Activated CD4-positive, alpha-beta memory T cell treated with anti-CD3 and anti-CD28 coated beads, Interleukin-2, amount 10 ng/mL, durations not matched to agents 7 days and 5 days (primary cell): Measurements from ENCODE around the gene CLN6. TPM values are rescaled to one million over a fixed set of nuclear protein-coding genes. Genes with fewer than 3 reads are reported as not detected.
"Not testable (repeated sequence)": the region's sequence is repeated elsewhere in the genome, so short reads cannot be mapped to it uniquely, and the experiment has no call there.

ENCODE experiments used
- CTCF ChIA-PET: fragments of 350-600 bp; sonication (Branson Sonifier 250); formaldehyde crosslinking; loops from one replicate; lab custom pipeline; 2021; ENCODE audit warnings: antibody characterized with exemption, inconsistent platforms; lab: Charles Lee
- POLR2A ChIA-PET: fragments of 350-600 bp; sonication (Branson Sonifier 250); formaldehyde crosslinking; loops from one replicate; lab custom pipeline; 2021; ENCODE audit warnings: antibody characterized with exemption; lab: Charles Lee
- DNase-seq: peaks from one replicate; pipeline ENCODE4 v3.0.0-alpha.2; 2020
- H3K27ac Mint-ChIP-seq: one replicate; pipeline ENCODE4 v1.8.0; 2021; ENCODE audit warnings: mild to moderate bottlenecking, mixed read lengths
- H3K27me3 Mint-ChIP-seq: one replicate; pipeline ENCODE4 v1.8.0; 2021; ENCODE audit warnings: mixed read lengths
- H3K36me3 Mint-ChIP-seq: one replicate; pipeline ENCODE4 v1.8.0; 2021; ENCODE audit warnings: low read depth, mixed read lengths
- H3K4me1 Mint-ChIP-seq: one replicate; pipeline ENCODE4 v1.8.0; 2021; ENCODE audit warnings: mixed read lengths
- H3K4me3 Mint-ChIP-seq: one replicate; pipeline ENCODE4 v1.8.0; 2021; ENCODE audit warnings: mild to moderate bottlenecking, mixed read lengths
- H3K9me3 Mint-ChIP-seq: one replicate; pipeline ENCODE4 v1.8.0; 2021; ENCODE audit warnings: mixed read lengths
- total RNA-seq, 2 experiments: library from RNA; stranded (reverse); gene quantifications; one replicate each; pipeline ENCODE4 v1.2.3, GENCODE V29; 2021

Gene CLN6
- total RNA-seq, 2 experiments from 2014 or later: 40.0 to 41.3 TPM

DNA sequence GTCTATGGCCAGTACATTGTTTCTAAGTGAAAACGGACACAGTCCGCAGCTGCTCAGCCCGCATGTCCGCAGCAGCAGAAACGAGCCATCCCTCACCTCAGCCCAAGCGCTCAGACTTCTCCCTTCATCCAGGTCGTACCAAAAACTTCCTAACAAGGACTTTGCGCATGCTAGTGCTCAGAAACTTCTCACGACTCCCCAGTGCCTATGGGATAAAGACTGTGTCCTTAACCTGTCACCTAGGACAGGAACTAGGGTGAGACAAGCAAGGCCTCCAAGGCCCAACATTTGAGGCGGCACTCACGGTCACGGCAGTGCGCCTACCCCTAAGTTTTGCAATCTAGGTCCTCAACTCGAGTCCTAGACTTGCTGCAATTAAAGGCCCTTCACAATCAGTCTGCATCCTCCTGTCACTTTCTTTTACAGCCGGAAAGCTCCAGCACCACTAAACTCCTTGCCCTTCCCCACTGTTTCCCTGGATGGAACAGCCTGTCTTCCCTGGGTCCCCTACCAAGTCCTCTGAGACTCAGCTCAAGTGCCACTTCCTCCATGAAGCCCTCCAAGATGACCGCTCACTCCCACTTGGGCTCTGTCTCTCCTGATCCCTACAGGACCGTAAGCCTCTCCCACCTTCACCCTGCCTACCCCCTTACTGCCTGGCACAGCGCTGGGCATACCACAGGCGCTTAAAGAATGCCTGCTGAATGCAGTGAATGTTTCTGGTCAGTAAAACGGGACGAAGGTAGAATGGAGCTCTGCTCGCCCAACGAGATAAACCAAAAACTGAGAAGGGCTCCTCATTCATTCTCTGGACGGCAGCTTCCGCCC is 1.2 kb downstream of the CLN6 start:
- H3K36me3 Mint-ChIP-seq: peaks cover 15% of the 10 kb centered on the region
- H3K9me3 Mint-ChIP-seq: no peaks in the 10 kb centered on the region
- H3K4me1 Mint-ChIP-seq: peaks cover 41% of the 10 kb centered on the region
- H3K27me3 Mint-ChIP-seq: no peaks in the 10 kb centered on the region
- peak overlapping the region; percentile 74 for H3K27ac Mint-ChIP-seq
- no peak for DNase-seq
- peak overlapping the region; percentile 93 for H3K4me3 Mint-ChIP-seq
- CTCF ChIA-PET: interaction anchor here (1.0 kb wide), 1 partner anchor 49 kb away, joined by 4 read pairs; the partner anchor contains the start of gene FEM1B
- POLR2A ChIA-PET: interaction anchor here (1.2 to 5.4 kb wide), 8 partner anchors 10 to 388 kb away, joined by 3 to 95 read pairs (median 10); partner anchors contain the start of genes FEM1B and PIAS1

DNA sequence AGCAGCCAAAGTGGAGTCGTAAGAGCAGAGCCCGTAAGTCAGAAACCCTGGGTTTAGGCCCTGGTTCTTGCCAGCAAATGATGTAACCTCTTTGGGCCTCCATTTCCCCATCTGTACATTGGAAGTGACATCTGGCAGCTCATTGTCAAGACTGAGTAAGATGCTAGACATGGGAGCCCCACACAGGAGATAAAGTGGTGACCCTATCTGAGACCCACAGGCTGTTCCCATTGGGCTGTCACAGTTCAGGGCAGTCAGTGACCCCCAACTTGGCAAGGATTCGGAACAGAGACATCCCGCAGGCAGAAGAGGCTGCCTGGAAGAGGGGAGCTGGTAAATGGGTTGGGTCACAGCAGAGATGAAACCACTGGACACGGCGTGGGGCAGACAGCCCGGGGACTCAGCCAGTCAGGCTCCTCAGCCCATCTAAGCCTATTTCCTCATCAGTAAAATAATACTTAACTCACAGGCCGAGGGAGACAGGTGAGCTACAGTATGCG is 1.8 kb downstream of the CLN6 start:
- H3K9me3 Mint-ChIP-seq: no peaks in the 10 kb centered on the region
- H3K4me1 Mint-ChIP-seq: peaks cover 44% of the 10 kb centered on the region
- peak overlapping the region; percentile 93 for H3K4me3 Mint-ChIP-seq
- ChIA-PET CTCF (no interaction called here), POLR2A (interaction anchor here (2.4 to 5.4 kb wide), 4 partner anchors 18 to 173 kb away, joined by 9 to 95 read pairs (median 24); partner anchors contain the start of genes FEM1B and PIAS1)
- H3K36me3 Mint-ChIP-seq: peaks cover 20% of the 10 kb centered on the region
- no peak for DNase-seq
- H3K27ac Mint-ChIP-seq: no peak overlapping the region
- no peaks in the 10 kb centered on the region for H3K27me3 Mint-ChIP-seq

DNA sequence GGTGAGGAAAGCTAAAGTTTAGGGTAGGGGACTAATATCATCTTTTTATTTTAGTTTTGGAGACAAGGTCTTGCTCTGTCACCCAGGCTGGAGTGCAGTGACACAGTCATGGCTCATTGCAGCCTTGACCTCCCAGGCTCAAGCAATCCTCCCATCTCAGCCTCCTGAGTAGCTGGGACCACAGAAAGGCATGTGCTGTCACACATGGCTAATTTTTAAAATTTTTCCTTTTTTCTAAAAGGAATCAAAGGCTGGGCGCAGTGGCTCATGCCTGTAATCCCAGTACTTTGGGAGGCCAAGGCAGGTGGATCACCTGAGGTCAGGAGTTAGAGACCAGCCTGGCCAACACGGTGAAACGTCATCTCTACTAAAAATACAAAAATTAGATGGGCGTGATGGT is 4.1 kb downstream of the CLN6 start:
- Mint-ChIP-seq H3K36me3 (peaks cover 20% of the 10 kb centered on the region), H3K27ac (peak overlapping the region; percentile 6), H3K4me1 (peaks cover 40% of the 10 kb centered on the region)
- not testable (repeated sequence) for H3K27me3 Mint-ChIP-seq, H3K4me3 Mint-ChIP-seq, DNase-seq, H3K9me3 Mint-ChIP-seq
- ChIA-PET CTCF (interaction anchor here (1.9 kb wide), 1 partner anchor 14 kb away, joined by 6 read pairs; no protein-coding TSS in a partner anchor), POLR2A (interaction anchor here (1.0 to 1.7 kb wide), 2 partner anchors 52 to 384 kb away, joined by 4 to 10 read pairs; partner anchors contain the start of gene FEM1B)

DNA sequence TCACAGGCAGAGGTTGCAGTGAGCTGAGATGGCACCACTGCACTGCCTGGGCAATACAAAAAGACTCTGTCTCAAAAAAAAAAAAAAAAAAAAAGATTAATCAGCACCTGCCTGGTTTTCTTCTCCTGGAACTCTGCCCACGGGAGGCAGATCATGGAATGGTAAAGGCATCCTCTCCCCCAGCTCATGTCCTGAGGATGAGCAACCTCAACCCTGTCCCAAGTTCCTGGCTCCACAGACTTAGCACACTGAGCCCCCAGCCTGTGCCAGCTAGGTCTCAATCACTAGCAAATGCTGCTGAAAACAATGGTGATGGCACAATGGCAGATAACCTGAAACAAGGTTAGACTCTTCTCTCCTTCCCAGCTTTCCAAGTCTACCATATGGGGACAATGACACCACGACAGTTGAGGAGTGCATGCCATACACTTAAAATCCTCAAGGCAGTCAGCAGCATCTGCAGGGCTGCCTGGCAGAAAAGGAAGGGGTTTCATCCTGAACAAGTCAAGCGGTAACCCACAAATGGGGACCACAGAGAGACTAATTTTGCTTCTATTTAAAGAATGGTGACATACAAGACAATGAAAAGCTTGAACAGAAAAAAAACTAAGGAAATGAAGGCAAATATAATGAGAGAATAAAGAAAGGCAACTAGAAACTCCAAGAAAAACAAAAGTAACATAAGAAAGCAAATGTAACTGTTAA is 4.8 kb downstream of the CLN6 start:
- peaks cover 20% of the 10 kb centered on the region for H3K36me3 Mint-ChIP-seq
- H3K9me3 Mint-ChIP-seq: no peaks in the 10 kb centered on the region
- peak overlapping the region; percentile 7 for H3K4me3 Mint-ChIP-seq
- peaks cover 34% of the 10 kb centered on the region for H3K4me1 Mint-ChIP-seq
- ChIA-PET CTCF (interaction anchor here (1.9 kb wide), 1 partner anchor 14 kb away, joined by 6 read pairs; no protein-coding TSS in a partner anchor), POLR2A (interaction anchor here (1.0 to 1.7 kb wide), 2 partner anchors 53 to 384 kb away, joined by 4 to 10 read pairs; partner anchors contain the start of gene FEM1B)
- DNase-seq: no peak
- H3K27me3 Mint-ChIP-seq: no peaks in the 10 kb centered on the region
- H3K27ac Mint-ChIP-seq: peak overlapping the region; percentile 25

DNA sequence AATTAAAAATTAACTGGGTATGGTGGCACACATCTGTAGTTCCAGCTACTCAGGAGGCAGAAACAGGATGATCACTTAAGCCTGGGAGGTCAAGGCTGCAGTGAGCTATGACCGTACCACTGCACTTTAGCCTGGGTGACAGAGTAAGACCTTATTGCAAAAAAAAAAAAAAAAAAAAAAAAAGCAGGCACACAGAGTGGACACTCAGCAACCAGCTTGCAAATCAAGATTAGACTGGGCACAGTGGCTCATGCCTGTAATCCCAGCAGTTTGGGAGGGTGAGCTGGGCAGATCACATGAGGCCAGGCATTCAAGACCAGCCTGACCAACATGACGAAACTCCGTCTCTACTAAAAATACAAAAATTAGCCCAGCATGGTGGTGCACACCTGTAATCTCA is 5.4 kb downstream of the CLN6 start:
- ChIA-PET CTCF (no interaction called here), POLR2A (interaction anchor here (1.7 kb wide), 1 partner anchor 53 kb away, joined by 10 read pairs; the partner anchor contains the start of gene FEM1B)
- H3K36me3 Mint-ChIP-seq: peaks cover 20% of the 10 kb centered on the region

DNA sequence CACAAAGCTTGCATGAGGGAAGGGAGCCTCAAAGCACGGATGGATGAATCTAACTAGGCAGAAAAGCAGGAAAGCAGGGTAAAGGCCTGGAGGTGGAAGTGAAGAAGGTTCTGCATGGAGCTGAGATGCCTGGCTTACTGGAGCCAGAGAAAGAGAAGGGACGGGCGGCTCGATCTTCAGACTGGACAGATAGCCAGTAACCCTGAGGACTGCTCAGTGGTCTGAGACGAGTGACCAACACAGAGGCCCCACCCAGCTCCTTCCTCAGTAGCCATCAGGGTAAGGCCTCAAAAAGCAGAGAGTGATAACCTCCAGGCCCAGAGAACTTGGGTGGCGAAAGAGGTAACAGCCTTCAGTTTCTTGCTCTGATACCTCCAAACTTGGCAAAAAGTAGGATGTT is 6.4 kb downstream of the CLN6 start:
- CTCF ChIA-PET: no interaction called here

More for the DNA sequence above, 5.4 kb downstream of the CLN6 start:
- no peak overlapping the region for H3K27ac Mint-ChIP-seq
- H3K4me1 Mint-ChIP-seq: peaks cover 34% of the 10 kb centered on the region
- no peak overlapping the region for H3K4me3 Mint-ChIP-seq
- DNase-seq: no peak
- no peaks in the 10 kb centered on the region for H3K9me3 Mint-ChIP-seq
- no peaks in the 10 kb centered on the region for H3K27me3 Mint-ChIP-seq

DNA sequence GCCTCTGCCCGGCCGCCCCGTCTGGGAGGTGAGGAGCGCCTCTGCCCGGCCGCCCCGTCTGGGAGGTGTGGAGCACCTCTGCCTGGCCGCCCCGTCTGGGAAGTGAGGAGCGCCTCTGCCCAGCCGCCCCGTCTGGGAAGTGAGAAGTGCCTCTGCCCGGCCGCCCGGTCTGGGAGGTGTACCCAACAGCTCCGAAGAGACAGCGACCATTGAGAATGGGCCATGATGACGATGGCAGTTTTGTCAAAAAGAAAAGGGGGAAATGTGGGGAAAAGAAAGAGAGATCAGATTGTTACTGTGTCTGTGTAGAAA is 7.1 kb downstream of the CLN6 start:
- H3K4me3 Mint-ChIP-seq, H3K9me3 Mint-ChIP-seq, H3K27ac Mint-ChIP-seq, DNase-seq, CTCF ChIA-PET, POLR2A ChIA-PET, H3K27me3 Mint-ChIP-seq: not testable (repeated sequence)
- Mint-ChIP-seq H3K36me3 (peaks cover 18% of the 10 kb centered on the region), H3K4me1 (peaks cover 20% of the 10 kb centered on the region)

More for the DNA sequence above, 6.4 kb downstream of the CLN6 start:
- Mint-ChIP-seq H3K4me1 (peaks cover 27% of the 10 kb centered on the region), H3K27me3 (no peaks in the 10 kb centered on the region), H3K4me3 (no peak overlapping the region), H3K9me3 (no peaks in the 10 kb centered on the region), H3K36me3 (peaks cover 15% of the 10 kb centered on the region), H3K27ac (no peak overlapping the region)
- no peak for DNase-seq
- POLR2A ChIA-PET: no interaction called here

DNA sequence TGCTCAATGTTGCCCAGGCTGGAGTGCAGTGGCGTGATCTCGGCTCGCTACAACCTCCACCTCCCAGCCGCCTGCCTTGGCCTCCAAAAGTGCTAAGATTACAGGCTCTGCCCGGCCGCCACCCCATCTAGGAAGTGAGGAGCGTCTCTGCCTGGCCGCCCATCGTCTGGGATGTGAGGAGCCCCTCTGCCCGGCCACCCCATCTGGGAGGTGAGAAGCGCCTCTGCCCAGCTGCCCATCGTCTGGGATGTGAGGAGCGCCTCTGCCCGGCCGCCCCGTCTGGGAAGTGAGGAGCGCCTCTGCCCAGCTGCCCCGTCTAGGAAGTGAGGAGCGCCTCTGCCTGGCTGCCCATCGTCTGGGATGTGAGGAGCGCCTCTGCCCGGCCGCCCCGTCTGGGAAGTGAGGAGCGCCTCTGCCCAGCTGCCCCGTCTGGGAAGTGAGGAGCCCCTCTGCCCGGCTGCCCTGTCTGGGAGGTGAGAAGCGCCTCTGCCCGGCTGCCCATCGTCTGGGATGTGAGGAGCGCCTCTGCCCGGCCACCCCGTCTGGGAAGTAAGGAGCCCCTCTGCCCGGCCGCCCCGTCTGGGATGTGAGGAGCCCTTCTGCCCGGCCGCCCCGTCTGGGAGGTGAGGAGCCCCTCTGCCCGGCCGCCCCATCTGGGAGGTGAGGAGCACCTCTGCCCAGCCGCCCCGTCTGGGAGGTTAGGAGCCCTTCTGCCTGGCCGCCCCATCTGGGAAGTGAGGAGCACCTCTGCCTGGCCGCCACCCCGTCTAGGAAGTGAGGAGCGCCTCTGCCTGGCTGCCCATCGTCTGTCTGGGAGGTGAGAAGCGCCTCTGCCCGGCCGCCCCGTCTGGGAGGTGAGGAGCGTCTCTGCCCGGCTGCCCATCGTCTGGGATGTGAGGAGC is 7.7 kb downstream of the CLN6 start:
- DNase-seq, H3K4me3 Mint-ChIP-seq, CTCF ChIA-PET, H3K27ac Mint-ChIP-seq, H3K9me3 Mint-ChIP-seq, H3K27me3 Mint-ChIP-seq, POLR2A ChIA-PET: not testable (repeated sequence)
- H3K4me1 Mint-ChIP-seq: peaks cover 15% of the 10 kb centered on the region
- peaks cover 19% of the 10 kb centered on the region for H3K36me3 Mint-ChIP-seq

DNA sequence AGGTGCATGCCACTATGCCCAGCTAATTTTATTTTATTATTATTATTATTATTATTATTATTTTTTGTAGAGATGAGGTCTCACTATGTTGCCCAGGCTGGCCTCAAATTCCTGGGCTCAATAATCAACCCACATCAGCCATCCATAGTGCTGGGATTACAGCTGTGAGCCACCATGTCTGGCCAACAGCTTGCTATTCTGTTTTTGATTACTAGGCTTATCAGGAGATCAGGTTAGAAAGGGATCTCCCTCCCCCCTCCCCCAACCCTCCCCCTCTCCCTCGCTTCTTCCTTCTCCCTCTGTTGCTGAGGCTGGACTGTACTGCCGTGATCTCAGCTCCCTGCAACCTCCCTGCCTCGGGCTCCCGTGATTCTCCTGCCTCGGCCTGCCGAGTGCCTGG is 8.6 kb downstream of the CLN6 start:
- H3K27me3 Mint-ChIP-seq: no peaks in the 10 kb centered on the region
- H3K4me1 Mint-ChIP-seq: peaks cover 14% of the 10 kb centered on the region
- H3K36me3 Mint-ChIP-seq: peaks cover 27% of the 10 kb centered on the region
- H3K9me3 Mint-ChIP-seq: no peaks in the 10 kb centered on the region
- ChIA-PET POLR2A (no interaction called here), CTCF (no interaction called here)
- DNase-seq: no peak
- H3K4me3 Mint-ChIP-seq: no peak overlapping the region
- H3K27ac Mint-ChIP-seq: no peak overlapping the region

DNA sequence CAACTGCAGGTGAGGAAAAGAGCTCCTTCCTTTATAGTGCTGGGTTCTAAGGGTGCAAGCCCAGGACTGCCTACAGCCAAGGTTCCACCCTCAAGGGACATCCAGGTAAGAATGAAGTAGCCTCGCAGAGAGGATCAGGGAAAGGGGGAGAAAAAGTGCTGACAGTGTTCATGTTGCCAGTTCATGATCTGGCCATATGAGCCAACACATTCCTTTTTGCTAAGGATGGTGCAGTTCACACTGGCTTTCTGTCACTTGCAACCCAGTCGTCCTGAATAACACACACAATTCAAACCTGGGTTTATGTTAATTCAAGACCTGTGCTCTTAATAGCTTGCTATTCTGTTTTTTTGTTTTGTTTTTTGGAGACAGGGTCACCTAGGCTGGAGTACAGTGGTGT is 9.0 kb downstream of the CLN6 start:
- Mint-ChIP-seq H3K27ac (no peak overlapping the region), H3K4me3 (no peak overlapping the region), H3K9me3 (no peaks in the 10 kb centered on the region), H3K36me3 (peaks cover 29% of the 10 kb centered on the region), H3K4me1 (peaks cover 14% of the 10 kb centered on the region), H3K27me3 (no peaks in the 10 kb centered on the region)
- ChIA-PET POLR2A (no interaction called here), CTCF (interaction anchor here (1.6 kb wide), 1 partner anchor 10 kb away, joined by 5 read pairs; no protein-coding TSS in a partner anchor)
- no peak for DNase-seq

DNA sequence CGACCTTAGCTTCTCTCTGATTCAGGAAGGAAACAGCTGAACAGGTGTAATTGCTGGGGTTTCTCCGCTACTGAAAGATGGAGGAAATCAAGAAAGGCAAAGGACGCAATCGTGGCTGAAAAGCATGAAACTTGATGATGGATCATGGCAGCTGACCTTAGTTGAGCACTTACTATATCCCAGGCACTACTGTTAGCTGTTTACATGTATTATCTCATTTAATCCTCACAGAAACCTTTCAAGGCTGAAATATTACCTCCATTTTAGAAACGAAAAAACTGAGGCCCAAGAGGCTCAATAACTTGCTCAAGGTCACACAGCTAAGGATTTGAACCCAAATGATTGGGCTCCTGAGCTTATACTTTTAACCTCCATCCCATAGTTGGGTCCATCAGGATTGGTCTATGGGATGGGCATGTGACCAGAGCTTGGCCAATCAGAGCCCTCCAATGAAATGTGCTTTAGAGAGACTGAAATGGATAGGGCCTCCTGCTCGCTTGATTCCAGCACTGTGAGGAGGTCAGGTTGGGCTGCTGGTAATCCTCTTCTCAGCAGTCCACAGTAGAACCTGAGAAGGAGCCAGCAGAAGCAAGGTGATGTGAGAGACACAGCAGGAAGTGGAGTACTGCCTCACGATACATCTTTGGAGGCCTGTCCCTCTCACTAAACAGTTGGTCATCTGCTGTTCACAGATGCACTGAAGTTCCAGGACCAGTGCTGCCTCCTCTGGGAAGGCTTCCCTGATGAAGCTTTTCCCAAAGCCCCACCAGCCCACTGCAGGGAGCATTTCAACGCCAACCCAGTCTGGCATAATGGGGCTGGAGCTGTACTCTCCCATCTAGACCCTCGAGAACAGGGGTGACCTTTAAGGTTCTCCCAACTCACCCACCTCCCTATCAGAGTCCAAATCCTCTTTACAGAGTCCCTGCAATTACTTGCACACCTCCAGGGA is 10.4 kb downstream of the CLN6 start:
- Mint-ChIP-seq H3K4me3 (no peak overlapping the region), H3K4me1 (peaks cover 4% of the 10 kb centered on the region), H3K9me3 (no peaks in the 10 kb centered on the region), H3K27ac (no peak overlapping the region), H3K27me3 (no peaks in the 10 kb centered on the region), H3K36me3 (peaks cover 24% of the 10 kb centered on the region)
- no peak for DNase-seq
- ChIA-PET POLR2A (interaction anchor here (0.9 to 1.3 kb wide), 4 partner anchors 10 to 378 kb away, joined by 3 to 10 read pairs (median 4); partner anchors contain the start of genes CLN6 and PIAS1), CTCF (interaction anchor here (1.6 kb wide), 1 partner anchor 8 kb away, joined by 5 read pairs; no protein-coding TSS in a partner anchor)
